A549 (cell line): ENCODE data around the gene IRF5. TPM values are rescaled to one million over a fixed set of nuclear protein-coding genes. Genes with fewer than 3 reads are reported as not detected.

Experiments
- ATAC-seq, 2 experiments: fragments of 200-7000 bp in 1 of 2; fragments of >200 bp in 1 of 2; cut with Nextera tagmentation in 1 of 2; cut with Tn5 transposase in 1 of 2; 3 replicates each; pipeline versions ENCODE4 v1.8.0 to v1.9.1; 2018 to 2020; ENCODE audit warnings: mild to moderate bottlenecking in 1 of 2, moderate library complexity in 1 of 2
- CTCF ChIA-PET: fragments of 300-600 bp; sonication (Branson Sonifier 250); formaldehyde crosslinking; extraction: SDS; loops from one replicate; lab custom pipeline; 2021; ENCODE audit warnings: antibody characterized with exemption, inconsistent platforms; lab: Yijun Ruan, JAX
- POLR2A ChIA-PET: fragments of 350-600 bp; formaldehyde crosslinking; extraction: SDS; loops from one replicate; lab custom pipeline; 2021; ENCODE audit warnings: antibody characterized with exemption, inconsistent platforms; lab: Yijun Ruan, JAX
- DNase-seq, 2 experiments: peaks; one replicate each; pipeline versions ENCODE4 v3.0.0 to v3.0.0-alpha.2; 2011 to 2016; ENCODE audit warnings: low read depth in 1 of 2, low spot score in 1 of 2
- FAIRE-seq: peaks from 2 replicates; lab custom pipeline; 2011; peaks lifted over from hg19 to GRCh38; lab: Jason Lieb, UNC
- H3K27ac ChIP-seq, 2 experiments: fragments of >200 bp; sonication (Bioruptor Twin); formaldehyde crosslinking; 3 replicates each; pipeline ENCODE4 v1.5.1; 2016 to 2017
- H3K4me1 ChIP-seq: fragments of >200 bp; sonication (Bioruptor Twin); formaldehyde crosslinking; 3 replicates; pipeline ENCODE4 v1.6.1; 2016
- H3K4me2 ChIP-seq: fragments of >200 bp; sonication (Bioruptor Twin); formaldehyde crosslinking; 3 replicates; pipeline ENCODE4 v1.6.1; 2016
- H3K4me3 ChIP-seq: fragments of >200 bp; sonication (Bioruptor Twin); formaldehyde crosslinking; 3 replicates; pipeline ENCODE4 v1.5.1; 2016
- H3K9me3 ChIP-seq: fragments of >200 bp; sonication (Bioruptor Twin); formaldehyde crosslinking; 3 replicates; pipeline ENCODE4 v1.6.1; 2016
- ATOH8 ChIP-seq: fragments of 250-450 bp; sonication (Bioruptor Pico); IDR thresholded peaks from 2 replicates; pipeline ENCODE4 v1.5.0; 2020; ENCODE audit warnings: low read depth, mild to moderate bottlenecking, moderate library complexity
- CBX2 ChIP-seq: fragments of 200-600 bp; sonication (generic); IDR thresholded peaks from 2 replicates; pipeline ENCODE4 v1.6.1; 2016; ENCODE audit warnings: low read depth, mild to moderate bottlenecking, borderline replicate concordance
- CBX8 ChIP-seq: fragments of 200-600 bp; sonication (generic); IDR thresholded peaks from 2 replicates; pipeline ENCODE4 v1.6.1; 2016
- CTCF ChIP-seq: fragments of >200 bp; sonication (Bioruptor Twin); formaldehyde crosslinking; IDR thresholded peaks from 3 replicates; pipeline ENCODE4 v1.5.1; 2016
- EHMT2 ChIP-seq: fragments of 200-600 bp; sonication (generic); IDR thresholded peaks from 2 replicates; pipeline ENCODE4 v1.6.1; 2016; ENCODE audit warnings: antibody characterized with exemption, low read depth, mild to moderate bottlenecking, moderate library complexity
- ELK1 ChIP-seq: fragments of 150-350 bp; IDR thresholded peaks from 2 replicates; pipeline ENCODE4 v1.6.1; 2014; ENCODE audit warnings: low read depth, mild to moderate bottlenecking, low read length
- HDAC2 ChIP-seq: fragments of 200-600 bp; sonication (generic); IDR thresholded peaks from 2 replicates; pipeline ENCODE4 v1.6.1; 2016
- HEYL ChIP-seq: fragments of 250-450 bp; sonication (Bioruptor Pico); IDR thresholded peaks from 2 replicates; pipeline ENCODE4 v1.8.0; 2021; ENCODE audit warnings: mild to moderate bottlenecking, moderate library complexity
- KDM5A ChIP-seq: fragments of 200-600 bp; sonication (generic); IDR thresholded peaks from 2 replicates; pipeline ENCODE4 v1.6.1; 2016; ENCODE audit warnings: antibody characterized with exemption, mild to moderate bottlenecking
- NFE2L2 ChIP-seq: fragments of 150-350 bp; conservative IDR thresholded peaks from 2 replicates; pipeline ENCODE4 v1.6.1; 2014; ENCODE audit warnings: low read length
- NPAS2 ChIP-seq: fragments of 250-450 bp; sonication (Bioruptor Pico); IDR thresholded peaks from 2 replicates; pipeline ENCODE4 v1.8.0; 2022; ENCODE audit warnings: mild to moderate bottlenecking, moderate library complexity, borderline replicate concordance
- PHF8 ChIP-seq: fragments of 200-600 bp; sonication (generic); IDR thresholded peaks from 2 replicates; pipeline ENCODE4 v1.6.1; 2016; ENCODE audit warnings: low read depth, mild to moderate bottlenecking, antibody characterized with exemption, moderate library complexity, borderline replicate concordance
- RAD21 ChIP-seq, 2 experiments: fragments of >200 bp in 1 of 2; sonication (Bioruptor Twin) in 1 of 2; formaldehyde crosslinking in 1 of 2; IDR thresholded peaks in 1 of 2; conservative IDR thresholded peaks in 1 of 2; 2 replicates in 1 of 2; 3 replicates in 1 of 2; pipeline ENCODE4 v1.6.1; 2012 to 2018; ENCODE audit warnings: inconsistent platforms in 1 of 2
- RARB ChIP-seq: fragments of 250-450 bp; sonication (Bioruptor Pico); IDR thresholded peaks from 2 replicates; pipeline ENCODE4 v1.8.0; 2021; ENCODE audit warnings: mild to moderate bottlenecking, moderate library complexity
- RFX5 ChIP-seq: fragments of 450-650 bp; IDR thresholded peaks from 2 replicates; pipeline ENCODE4 v1.7.1; 2014; ENCODE audit warnings: antibody characterized with exemption, mild to moderate bottlenecking, moderate library complexity
- USF2 ChIP-seq: fragments of 450-650 bp; IDR thresholded peaks from 2 replicates; pipeline ENCODE4 v1.6.1; 2014; ENCODE audit warnings: antibody characterized with exemption
- ZC3H11A ChIP-seq: fragments of 450-650 bp; IDR thresholded peaks from 2 replicates; pipeline ENCODE4 v1.6.1; 2014; ENCODE audit warnings: antibody characterized with exemption, mild to moderate bottlenecking
- ZFP36 ChIP-seq: fragments of 450-650 bp; IDR thresholded peaks from 2 replicates; pipeline ENCODE4 v1.6.1; 2014; ENCODE audit warnings: borderline replicate concordance; ENCODE audit not compliant: partially characterized antibody
- ZNF302 ChIP-seq: fragments of 250-450 bp; sonication (Bioruptor Pico); IDR thresholded peaks from 2 replicates; pipeline ENCODE4 v1.9.0; 2021; ENCODE audit warnings: inconsistent platforms, mild to moderate bottlenecking, moderate library complexity
- WGBS: methylation state at CpG from one replicate; pipeline ENCODE4 v1.1.6; 2017; ENCODE audit errors: missing lambda C conversion rate; 5-methylcytosine and 5-hydroxymethylcytosine counted together
- polyA plus RNA-seq, 4 experiments: library from polyadenylated mRNA; depleted of rRNA in 3 of 4; stranded (reverse); fragments of >200 nt; fragmentation: RNase III in 1 of 4; extraction: RNeasy Plus Mini Kit Qiagen cat#74134 plus additional on column Dnase treatment in 1 of 4; gene quantifications; 2 replicates in 3 of 4; 3 replicates in 1 of 4; pipeline ENCODE4 v1.2.3, GENCODE V29; 2011 to 2017

IRF5 gene
- polyA plus RNA-seq, 2 of the 4 experiments (the other 2 are of a cell fraction), result 5.5 to 8.7 TPM

GRCh38 chr7:128951296-128951695 lies 13.6 kb downstream of the IRF5 start:
- Histone ChIP-seq H3K9me3 (no peaks in the 10 kb centered on the region), H3K4me2 (no peak overlapping the region), H3K27ac (no peak overlapping the region), H3K4me3 (no peak overlapping the region), H3K4me1 (no peaks in the 10 kb centered on the region)
- ATAC-seq, result no peak
- CTCF ChIA-PET, result interaction anchor here (1.1 to 1.4 kb wide), 2 partner anchors 47 to 140 kb away, joined by 3 to 9 read pairs; no protein-coding TSS in a partner anchor
- no peak for DNase-seq
- POLR2A ChIA-PET, result no interaction called here
- FAIRE-seq, result no peak
- TF ChIP-seq HDAC2, result no peak
- no peak for TF ChIP-seq NFE2L2
- no peak for TF ChIP-seq NPAS2
- TF ChIP-seq RFX5, result no peak
- no peak for TF ChIP-seq EHMT2
- no peak for TF ChIP-seq ZC3H11A
- no peak for TF ChIP-seq ELK1
- TF ChIP-seq RARB (CRISPR knock-in tag), result no peak
- TF ChIP-seq KDM5A, result no peak
- no peak for TF ChIP-seq CTCF
- TF ChIP-seq ZNF302 (CRISPR knock-in tag), result no peak
- TF ChIP-seq HEYL (CRISPR knock-in tag), result no peak
- no peak for TF ChIP-seq RAD21 (conservative IDR thresholded peaks at IDR 0.05 in 1 of 2, IDR thresholded peaks at IDR 0.05 in 1 of 2)
- WGBS, result 95% methylated on average over 5 of the region's 5 CpGs

- Histone ChIP-seq H3K9me3 (no peaks in the 10 kb centered on the region), H3K4me1 (no peaks in the 10 kb centered on the region), H3K4me2 (no peak overlapping the region), H3K4me3 (no peak overlapping the region), H3K27ac (no peak overlapping the region)
- ChIA-PET CTCF (interaction anchor here (0.5 kb wide), 2 partner anchors 29 to 1089 kb away, joined by 3 read pairs; no protein-coding TSS in a partner anchor), POLR2A (no interaction called here)
- ATAC-seq (no peak), FAIRE-seq (no peak), DNase-seq (no peak)
- TF ChIP-seq PHF8, result no peak
- no peak for TF ChIP-seq USF2
- no peak for TF ChIP-seq CBX2
- WGBS, result 98% methylated on average over 2 of the region's 2 CpGs
Measured at GRCh38 chr7:128954150-128954549, 16.4 kb downstream of the IRF5 start.

- 84% methylated on average over 15 of the region's 15 CpGs for WGBS
- Histone ChIP-seq H3K4me3 (no peak overlapping the region), H3K4me2 (no peak overlapping the region)
- POLR2A ChIA-PET, result no interaction called here
- no peak for DNase-seq
- ATAC-seq, result no peak
- FAIRE-seq, result no peak
- TF ChIP-seq ZC3H11A (no peak), CBX8 (no peak), RARB (CRISPR knock-in tag) (no peak), NPAS2 (no peak), KDM5A (no peak), ZFP36 (no peak), ATOH8 (CRISPR knock-in tag) (no peak)
- TF ChIP-seq, all 56 proteins: peak for 0
- H3K4me1 ChIP-seq, result no peaks in the 10 kb centered on the region
- H3K9me3 ChIP-seq, result no peaks in the 10 kb centered on the region
- CTCF ChIA-PET, result interaction anchor here (0.5 to 1.6 kb wide), 4 partner anchors 30 to 136 kb away, joined by 3 to 4 read pairs (median 3); no protein-coding TSS in a partner anchor
- no peak overlapping the region for H3K27ac ChIP-seq
Measured at GRCh38 chr7:128954830-128955802, 17.4 kb downstream of the IRF5 start.
